ENCODE data around the gene ACP7. TPM values are rescaled to one million over a fixed set of nuclear protein-coding genes. Genes with fewer than 3 reads are reported as not detected.
A peak's percentile ranks its signal among the peaks of the same experiment; 100 is the strongest.

The ACP7 gene
- total RNA-seq, 1 experiment from 2014 or later = 0.11 TPM

GRCh38 chr19:39139305-39139874, 55.2 kb downstream of the ACP7 start (continued):
- TF ChIP-seq, protein P1, sequence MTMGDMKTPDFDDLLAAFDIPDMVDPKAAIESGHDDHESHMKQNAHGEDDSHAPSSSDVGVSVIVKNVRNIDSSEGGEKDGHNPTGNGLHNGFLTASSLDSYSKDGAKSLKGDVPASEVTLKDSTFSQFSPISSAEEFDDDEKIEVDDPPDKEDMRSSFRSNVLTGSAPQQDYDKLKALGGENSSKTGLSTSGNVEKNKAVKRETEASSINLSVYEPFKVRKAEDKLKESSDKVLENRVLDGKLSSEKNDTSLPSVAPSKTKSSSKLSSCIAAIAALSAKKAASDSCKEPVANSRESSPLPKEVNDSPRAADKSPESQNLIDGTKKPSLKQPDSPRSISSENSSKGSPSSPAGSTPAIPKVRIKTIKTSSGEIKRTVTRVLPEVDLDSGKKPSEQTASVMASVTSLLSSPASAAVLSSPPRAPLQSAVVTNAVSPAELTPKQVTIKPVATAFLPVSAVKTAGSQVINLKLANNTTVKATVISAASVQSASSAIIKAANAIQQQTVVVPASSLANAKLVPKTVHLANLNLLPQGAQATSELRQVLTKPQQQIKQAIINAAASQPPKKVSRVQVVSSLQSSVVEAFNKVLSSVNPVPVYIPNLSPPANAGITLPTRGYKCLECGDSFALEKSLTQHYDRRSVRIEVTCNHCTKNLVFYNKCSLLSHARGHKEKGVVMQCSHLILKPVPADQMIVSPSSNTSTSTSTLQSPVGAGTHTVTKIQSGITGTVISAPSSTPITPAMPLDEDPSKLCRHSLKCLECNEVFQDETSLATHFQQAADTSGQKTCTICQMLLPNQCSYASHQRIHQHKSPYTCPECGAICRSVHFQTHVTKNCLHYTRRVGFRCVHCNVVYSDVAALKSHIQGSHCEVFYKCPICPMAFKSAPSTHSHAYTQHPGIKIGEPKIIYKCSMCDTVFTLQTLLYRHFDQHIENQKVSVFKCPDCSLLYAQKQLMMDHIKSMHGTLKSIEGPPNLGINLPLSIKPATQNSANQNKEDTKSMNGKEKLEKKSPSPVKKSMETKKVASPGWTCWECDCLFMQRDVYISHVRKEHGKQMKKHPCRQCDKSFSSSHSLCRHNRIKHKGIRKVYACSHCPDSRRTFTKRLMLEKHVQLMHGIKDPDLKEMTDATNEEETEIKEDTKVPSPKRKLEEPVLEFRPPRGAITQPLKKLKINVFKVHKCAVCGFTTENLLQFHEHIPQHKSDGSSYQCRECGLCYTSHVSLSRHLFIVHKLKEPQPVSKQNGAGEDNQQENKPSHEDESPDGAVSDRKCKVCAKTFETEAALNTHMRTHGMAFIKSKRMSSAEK (CRISPR knock-in tag; IDR thresholded peaks at IDR 0.05; ENCODE audit: borderline replicate concordance) = no peak
- TF ChIP-seq KAT7 (CRISPR knock-in tag; IDR thresholded peaks at IDR 0.05; ENCODE audit: borderline replicate concordance) = no peak
- TF ChIP-seq ZNF281 (CRISPR knock-in tag; IDR thresholded peaks at IDR 0.05) = peak; percentile 93
- peak; percentile 44; the same call in 1 of the 2 replicates for TF ChIP-seq ZNF263 (CRISPR knock-in tag; IDR thresholded peaks at IDR 0.05; ENCODE audit: low read depth)
- no peak for TF ChIP-seq SMAD3 (CRISPR knock-in tag; IDR thresholded peaks at IDR 0.05; ENCODE audit: borderline replicate concordance)
- TF ChIP-seq, protein P2, sequence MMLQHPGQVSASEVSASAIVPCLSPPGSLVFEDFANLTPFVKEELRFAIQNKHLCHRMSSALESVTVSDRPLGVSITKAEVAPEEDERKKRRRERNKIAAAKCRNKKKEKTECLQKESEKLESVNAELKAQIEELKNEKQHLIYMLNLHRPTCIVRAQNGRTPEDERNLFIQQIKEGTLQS (CRISPR knock-in tag; conservative IDR thresholded peaks at IDR 0.05) = no peak
- no peak for TF ChIP-seq EMX1 (CRISPR knock-in tag; IDR thresholded peaks at IDR 0.05)

DNA sequence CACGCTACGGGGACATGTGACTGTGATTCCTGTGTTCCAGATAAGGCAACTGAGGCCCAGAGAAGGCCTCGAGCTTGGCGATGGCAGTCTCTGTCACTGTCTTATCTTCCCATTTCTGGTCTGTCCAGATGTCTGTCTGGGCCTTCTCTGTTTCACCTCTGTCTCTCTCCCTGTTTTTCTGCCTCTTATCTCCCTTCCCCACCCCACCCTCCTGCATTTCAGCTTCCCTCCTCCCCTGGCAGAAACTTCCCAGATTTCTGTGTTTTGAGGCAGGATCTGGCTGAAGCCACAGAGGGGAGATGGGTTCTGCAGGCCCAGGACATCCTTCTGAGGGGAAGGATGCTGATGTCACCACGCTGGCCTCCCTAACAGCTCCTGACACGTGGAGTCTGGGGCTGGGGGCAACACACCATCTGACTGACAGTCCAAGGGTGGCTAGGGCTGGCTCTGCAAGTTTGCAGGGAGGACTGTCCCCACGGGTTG, 55.8 kb downstream of the ACP7 start:
- H3K27ac Mint-ChIP-seq = peak overlapping the region; percentile 45; the same call in 1 of the 2 replicates
- H3K27me3 Mint-ChIP-seq (ENCODE audit: low read depth) = no peaks in the 10 kb centered on the region
- no peaks in the 10 kb centered on the region for H3K9me3 Mint-ChIP-seq
- ATAC-seq = no peak
- H3K36me3 Mint-ChIP-seq = no peaks in the 10 kb centered on the region
- H3K4me3 Mint-ChIP-seq = no peak overlapping the region
- H3K4me1 Mint-ChIP-seq = peaks cover 89% of the 10 kb centered on the region
- DNase-seq (ENCODE audit: low spot score) = no peak
- ChIA-PET CTCF (interaction anchor here (1.2 to 1.9 kb wide), 2 partner anchors 11 to 18 kb away, joined by 4 to 5 read pairs; no protein-coding TSS in a partner anchor), POLR2A (no interaction called here)
- no peak for TF ChIP-seq PRDM15 (CRISPR knock-in tag; IDR thresholded peaks at IDR 0.05)
- TF ChIP-seq NR2C2 (CRISPR knock-in tag; IDR thresholded peaks at IDR 0.05) = no peak
- TF ChIP-seq KAT7 (CRISPR knock-in tag; IDR thresholded peaks at IDR 0.05; ENCODE audit: borderline replicate concordance) = no peak
- TF ChIP-seq, protein P3, sequence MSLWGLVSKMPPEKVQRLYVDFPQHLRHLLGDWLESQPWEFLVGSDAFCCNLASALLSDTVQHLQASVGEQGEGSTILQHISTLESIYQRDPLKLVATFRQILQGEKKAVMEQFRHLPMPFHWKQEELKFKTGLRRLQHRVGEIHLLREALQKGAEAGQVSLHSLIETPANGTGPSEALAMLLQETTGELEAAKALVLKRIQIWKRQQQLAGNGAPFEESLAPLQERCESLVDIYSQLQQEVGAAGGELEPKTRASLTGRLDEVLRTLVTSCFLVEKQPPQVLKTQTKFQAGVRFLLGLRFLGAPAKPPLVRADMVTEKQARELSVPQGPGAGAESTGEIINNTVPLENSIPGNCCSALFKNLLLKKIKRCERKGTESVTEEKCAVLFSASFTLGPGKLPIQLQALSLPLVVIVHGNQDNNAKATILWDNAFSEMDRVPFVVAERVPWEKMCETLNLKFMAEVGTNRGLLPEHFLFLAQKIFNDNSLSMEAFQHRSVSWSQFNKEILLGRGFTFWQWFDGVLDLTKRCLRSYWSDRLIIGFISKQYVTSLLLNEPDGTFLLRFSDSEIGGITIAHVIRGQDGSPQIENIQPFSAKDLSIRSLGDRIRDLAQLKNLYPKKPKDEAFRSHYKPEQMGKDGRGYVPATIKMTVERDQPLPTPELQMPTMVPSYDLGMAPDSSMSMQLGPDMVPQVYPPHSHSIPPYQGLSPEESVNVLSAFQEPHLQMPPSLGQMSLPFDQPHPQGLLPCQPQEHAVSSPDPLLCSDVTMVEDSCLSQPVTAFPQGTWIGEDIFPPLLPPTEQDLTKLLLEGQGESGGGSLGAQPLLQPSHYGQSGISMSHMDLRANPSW (CRISPR knock-in tag; conservative IDR thresholded peaks at IDR 0.05; ENCODE audit: low read depth) = no peak
- TF ChIP-seq FOXJ3 (CRISPR knock-in tag; IDR thresholded peaks at IDR 0.05; ENCODE audit: borderline replicate concordance) = no peak
- TF ChIP-seq TCF7 (CRISPR knock-in tag; IDR thresholded peaks at IDR 0.05; ENCODE audit: low read depth) = no peak
- TF ChIP-seq, protein P1 (CRISPR knock-in tag; IDR thresholded peaks at IDR 0.05; ENCODE audit: borderline replicate concordance) = no peak
- no peak for TF ChIP-seq NFYB (CRISPR knock-in tag; conservative IDR thresholded peaks at IDR 0.05; ENCODE audit: low read depth)
- TF ChIP-seq NR1H2 (CRISPR knock-in tag; IDR thresholded peaks at IDR 0.05) = no peak
- TF ChIP-seq MLX (CRISPR knock-in tag; IDR thresholded peaks at IDR 0.05) = no peak
